ENCODE results near the gene IL9R. TPM values are rescaled to one million over a fixed set of nuclear protein-coding genes. Genes with fewer than 3 reads are reported as not detected.

IL9R gene
- 7.8 and 8.1 TPM in 2 replicates for total RNA-seq (2013; cell fraction: nucleolus; rRNA removed)
- total RNA-seq (2014; rRNA removed) (2.8 and 4.7 TPM in 2 replicates), total RNA-seq (2014; rRNA removed; fragmentation: Illumina TruSeq; extraction: Trizol) (2.0 and 2.5 TPM in 2 replicates), total RNA-seq (2021) (4.1 and 4.3 TPM in 2 replicates), polyA plus RNA-seq (2011; rRNA removed) (0.97 and 1.6 TPM in 2 replicates), polyA plus RNA-seq (2014; fragmentation: Illumina TruSeq; extraction: Trizol) (0.76 and 2.0 TPM in 2 replicates), polyA plus RNA-seq (2014; fragmentation: Nextera tagmentation; extraction: Ambion mirVana) (under 1 TPM; 0.47 to 0.79 TPM), polyA plus RNA-seq (2014; rRNA removed) (4.3 TPM in 2 replicates), polyA plus RNA-seq (2016; fragmentation: Nextera tagmentation; extraction: Ambion mirVana) (1 to 10 TPM; 4.7 to 5.9 TPM), polyA minus RNA-seq (2011; rRNA and poly(A)+ RNA removed) (1.1 and 1.8 TPM in 2 replicates), Bru-seq, nascent RNA (percentile 36 among the genes with signal in this experiment), BruChase-seq, experiment 1, labeled RNA remaining after a 6-hour chase (percentile 30 among the genes with signal in this experiment), BruChase-seq, experiment 2, labeled RNA remaining after a 2-hour chase (percentile 32 among the genes with signal in this experiment)
- polyA plus RNA-seq (2011; ENCODE audit: low read depth): 1.2 TPM
- polyA plus RNA-seq (2011; cell fraction: cytosol; rRNA removed): 1.9 and 4.0 TPM in 2 replicates
- polyA plus RNA-seq (2011; cell fraction: nucleus; rRNA removed): 4.8 and 5.2 TPM in 2 replicates
- polyA plus RNA-seq (2012): 2.5 and 3.6 TPM in 2 replicates
- not detected in 2 replicates for polyA minus RNA-seq (2011; cell fraction: cytosol; rRNA and poly(A)+ RNA removed)
- 0.97 and 1.5 TPM in 2 replicates for polyA minus RNA-seq (2011; cell fraction: nucleus; rRNA and poly(A)+ RNA removed)
- long read RNA-seq, experiment 1, partial matches to known transcripts: 0 of 2 reads
- long read RNA-seq, experiment 1, other reads (novel, unspliced or antisense): 2 of 2 reads
- long read RNA-seq, experiment 2, partial matches to known transcripts: 2 of 7 reads
- long read RNA-seq, experiment 2, other reads (novel, unspliced or antisense): 5 of 7 reads

- DNase-seq (ENCODE audit: low read depth, low spot score) (peak; percentile 15), FAIRE-seq (no peak), ATAC-seq (peak; percentile 89)
- Histone ChIP-seq H2AFZ (ENCODE audit: control insufficient read depth, low read depth, low read length) (peak within 1 kb of the TSS; percentile 1), H3K27me3 (replicated peaks in 1 of 2; ENCODE audit: control insufficient read depth in 2 of 2, insufficient read depth in 2 of 2, low read length in 1 of 2) (no peaks in the 10 kb centered on the region), H3K4me2 (ENCODE audit: control insufficient read depth, insufficient read depth) (no peak within 1 kb of the TSS), H3K9ac (ENCODE audit: control insufficient read depth, insufficient read depth, low read length) (no peak within 1 kb of the TSS), H3K79me2 (ENCODE audit: control insufficient read depth, insufficient read depth, low read length) (no peaks in the 10 kb centered on the region), H3K36me3 (ENCODE audit: control insufficient read depth in 2 of 2, insufficient read depth in 2 of 2, low read length in 1 of 2) (no peaks in the 10 kb centered on the region), H3K4me1 (ENCODE audit: control insufficient read depth, insufficient read depth, low read length) (no peaks in the 10 kb centered on the region; the same call in 1 of the 2 replicates), H4K20me1 (ENCODE audit: control insufficient read depth, insufficient read depth) (no peaks in the 10 kb centered on the region), H3K9me3 (replicated peaks; ENCODE audit: control insufficient read depth, insufficient read depth, low read length) (no peaks in the 10 kb centered on the region), H3K27ac (ENCODE audit: control insufficient read depth, insufficient read depth) (peak within 1 kb of the TSS; percentile 18; the same call in 1 of the 2 replicates), H3K4me3 (no peak within 1 kb of the TSS)
- POLR2A ChIA-PET: no interaction called here
- 8% methylated on average over 5 of the region's 5 CpGs for WGBS (ENCODE audit: insufficient coverage, insufficient replicate concordance, low lambda C conversion rate, missing lambda C conversion rate)
- in situ Hi-C loops (cut with MboI): no loop called here
- BruUV-seq (replicated peaks): no TSS peak
- intact Hi-C loops (cut with micrococcal nuclease; ENCODE audit: unreplicated experiment): no loop called here
- RAD21 ChIA-PET (ENCODE audit: unreplicated experiment): no interaction called here
- CTCF ChIA-PET: no interaction called here
- SMC1A ChIA-PET (ENCODE audit: uncharacterized antibody, unreplicated experiment): no interaction called here
- TF ChIP-seq IKZF1 (conservative IDR thresholded peaks at IDR 0.05) (peak; percentile 24; the same call in 1 of the 2 replicates), GABPA (IDR thresholded peaks at IDR 0.05; ENCODE audit: low read depth) (no peak), BHLHE40 (IDR thresholded peaks at IDR 0.05; ENCODE audit: borderline replicate concordance in 1 of 2, low read depth in 2 of 2, low read length in 1 of 2) (peak; percentile 20 to 64; a peak in 1 of 4 replicates), ATF7 (IDR thresholded peaks at IDR 0.05; ENCODE audit: low read depth) (peak; percentile 70), PBX3 (IDR thresholded peaks at IDR 0.05; ENCODE audit: insufficient replicate concordance, low read depth, low read length) (peak; percentile 10), CBFB (IDR thresholded peaks at IDR 0.05; ENCODE audit: low read depth) (peak; percentile 65; the same call in 1 of the 2 replicates), PKNOX1 (IDR thresholded peaks at IDR 0.05) (peak; percentile 75), CREB1 (IDR thresholded peaks at IDR 0.05; ENCODE audit: low read depth) (peak; percentile 77), DPF2 (IDR thresholded peaks at IDR 0.05) (0 out of 2 replicates have a peak, but pooled peaks have one; percentile 49), FOXM1 (IDR thresholded peaks at IDR 0.05; ENCODE audit: low read depth, low read length) (no peak), IKZF2 (IDR thresholded peaks at IDR 0.05) (peak in 1 of 2 experiments; percentile 20; a peak in 1 of 4 replicates), ATF3 (IDR thresholded peaks at IDR 0.05; ENCODE audit: borderline replicate concordance, extremely low read depth, low read depth, low read length) (no peak), EP300 (IDR thresholded peaks at IDR 0.05; ENCODE audit: borderline replicate concordance in 1 of 2, control insufficient read depth in 1 of 2, low read depth in 2 of 2, low read length in 2 of 2) (peak; percentile 58 to 66; a peak in 2 of 4 replicates), MTA2 (IDR thresholded peaks at IDR 0.05; ENCODE audit: low read depth) (peak; percentile 52; the same call in 1 of the 2 replicates), NR2F1 (conservative IDR thresholded peaks at IDR 0.05) (peak; percentile 28; the same call in 1 of the 2 replicates), RUNX3 (IDR thresholded peaks at IDR 0.05; ENCODE audit: low read length) (peak; percentile 93), CHD2 (IDR thresholded peaks at IDR 0.05; ENCODE audit: borderline replicate concordance, low read depth, low read length) (0 out of 2 replicates have a peak, but pooled peaks have one; percentile 21)
Observed at GRCh38 chrX:155997436-155997835, at the start of gene IL9R. IL9R (plus strand) TSS chrX:155997696; CDS start chrX:155997760, 64 bp downstream.

All from GM12878 (cell line).